Measurements from ENCODE around the gene SH3RF2. TPM values are rescaled to one million over a fixed set of nuclear protein-coding genes. Genes with fewer than 3 reads are reported as not detected.

The SH3RF2 gene
- total and polyA plus RNA-seq, 2 experiments from 2014 or later, result 35.1 to 35.4 TPM

DNA sequence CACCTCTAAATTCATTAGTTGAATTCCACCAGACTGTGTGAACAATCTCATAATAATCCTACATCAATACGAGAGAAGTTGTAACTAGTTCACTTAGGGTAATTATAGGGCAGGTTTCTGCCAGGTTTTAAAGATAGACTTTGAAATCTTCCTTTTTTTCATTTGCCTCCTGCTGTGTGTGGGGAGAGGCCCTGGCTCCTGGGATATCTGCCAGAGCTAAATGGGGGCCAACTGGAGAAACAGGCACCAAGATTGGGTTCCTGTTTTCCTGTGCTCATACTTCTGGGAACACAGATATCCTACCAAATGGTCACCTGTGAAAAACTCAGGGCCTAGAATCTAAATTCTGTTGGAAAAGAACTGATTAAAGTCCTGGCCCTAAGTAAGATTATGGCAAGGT is 42.3 kb downstream of the SH3RF2 start:
- H3K27me3 ChIP-seq, result no peaks in the 10 kb centered on the region
- no peaks in the 10 kb centered on the region for H4K20me1 ChIP-seq (ENCODE audit: insufficient read depth, poor library complexity, severe bottlenecking)
- no peaks in the 10 kb centered on the region for H3K9me3 ChIP-seq (ENCODE audit: low read depth)
- DNase-seq (ENCODE audit: low spot score), result no peak
- H3K4me2 ChIP-seq, result peak overlapping the region; percentile 47
- no peak for TF ChIP-seq EZH2phosphoT487 (IDR thresholded peaks at IDR 0.05; ENCODE audit: low read depth, severe bottlenecking, unreplicated experiment)
- H3K9me2 ChIP-seq (replicated peaks; ENCODE audit: insufficient read depth), result no peaks in the 10 kb centered on the region
- no peaks in the 10 kb centered on the region for H3K36me3 ChIP-seq (replicated peaks; ENCODE audit: insufficient read depth, low read depth)
- H3K79me2 ChIP-seq, result peaks cover 5% of the 10 kb centered on the region
- H3K4me1 ChIP-seq (ENCODE audit: insufficient read depth), result peaks cover 74% of the 10 kb centered on the region
- WGBS (ENCODE audit: low lambda C conversion rate, missing lambda C conversion rate), result 21% methylated on average over 1 of the region's 1 CpG
- no peak overlapping the region for H3K4me3 ChIP-seq
- H2AFZ ChIP-seq, result no peak overlapping the region
- peak overlapping the region; percentile 81 for H3K27ac ChIP-seq

DNA sequence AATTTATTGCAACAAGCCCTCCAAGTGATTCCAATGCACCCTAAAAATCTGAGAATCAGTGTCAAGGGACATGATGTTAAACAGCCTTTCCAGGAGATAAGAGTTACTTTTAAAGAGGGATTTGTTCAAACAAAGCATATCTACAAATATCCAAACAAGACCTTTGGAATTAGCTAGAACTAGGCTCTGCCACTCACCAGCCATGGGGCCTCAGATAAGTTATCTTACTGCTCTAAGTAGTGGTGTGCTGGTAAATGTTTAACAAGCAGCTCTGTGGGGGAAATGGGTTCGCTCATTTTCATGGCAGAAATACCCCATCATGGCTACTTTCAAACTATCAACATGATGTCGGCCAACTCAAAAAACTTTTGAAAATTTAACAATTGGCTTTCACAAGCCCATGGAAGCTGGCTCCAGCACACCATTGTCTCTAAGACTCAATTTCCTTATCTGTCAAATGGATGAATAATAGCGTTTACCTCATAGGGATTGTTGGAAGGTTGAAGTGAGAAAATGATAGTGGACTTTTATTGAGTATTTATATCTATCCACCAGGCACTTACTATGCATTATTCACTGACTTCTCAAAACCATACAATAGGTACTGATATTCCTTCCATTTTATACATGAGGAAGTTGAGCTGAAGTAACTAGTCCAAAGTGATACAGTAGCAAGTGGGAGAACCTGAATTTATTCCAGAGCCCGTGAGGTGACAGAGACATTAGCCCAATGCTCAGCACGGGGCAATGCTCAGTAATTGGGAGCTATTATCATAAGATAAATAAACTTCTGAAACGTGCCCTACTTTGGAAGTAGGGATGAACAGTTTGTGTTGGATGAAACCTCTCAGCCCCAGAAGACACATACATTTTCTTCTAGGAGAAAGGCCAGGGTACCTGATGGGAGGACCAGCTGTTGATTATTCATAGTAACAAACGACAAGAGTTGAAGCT is 43.2 kb downstream of the SH3RF2 start:
- Histone ChIP-seq H3K9me2 (replicated peaks; ENCODE audit: insufficient read depth) (no peaks in the 10 kb centered on the region), H3K4me3 (no peak overlapping the region), H2AFZ (no peak overlapping the region), H3K27me3 (no peaks in the 10 kb centered on the region), H3K4me1 (ENCODE audit: insufficient read depth) (peaks cover 77% of the 10 kb centered on the region), H3K9me3 (ENCODE audit: low read depth) (no peaks in the 10 kb centered on the region), H3K79me2 (peaks cover 4% of the 10 kb centered on the region), H3K27ac (peak overlapping the region; percentile 89), H3K36me3 (replicated peaks; ENCODE audit: insufficient read depth, low read depth) (no peaks in the 10 kb centered on the region), H3K4me2 (peak overlapping the region; percentile 60), H4K20me1 (ENCODE audit: insufficient read depth, poor library complexity, severe bottlenecking) (no peaks in the 10 kb centered on the region)
- peak; percentile 67 for DNase-seq (ENCODE audit: low spot score)
- WGBS (ENCODE audit: low lambda C conversion rate, missing lambda C conversion rate), result 15% methylated on average over 7 of the region's 7 CpGs
- TF ChIP-seq EZH2phosphoT487 (IDR thresholded peaks at IDR 0.05; ENCODE audit: low read depth, severe bottlenecking, unreplicated experiment) (no peak), EZH2 (IDR thresholded peaks at IDR 0.05; ENCODE audit: borderline replicate concordance) (no peak)
- TF ChIP-seq, protein P1, sequence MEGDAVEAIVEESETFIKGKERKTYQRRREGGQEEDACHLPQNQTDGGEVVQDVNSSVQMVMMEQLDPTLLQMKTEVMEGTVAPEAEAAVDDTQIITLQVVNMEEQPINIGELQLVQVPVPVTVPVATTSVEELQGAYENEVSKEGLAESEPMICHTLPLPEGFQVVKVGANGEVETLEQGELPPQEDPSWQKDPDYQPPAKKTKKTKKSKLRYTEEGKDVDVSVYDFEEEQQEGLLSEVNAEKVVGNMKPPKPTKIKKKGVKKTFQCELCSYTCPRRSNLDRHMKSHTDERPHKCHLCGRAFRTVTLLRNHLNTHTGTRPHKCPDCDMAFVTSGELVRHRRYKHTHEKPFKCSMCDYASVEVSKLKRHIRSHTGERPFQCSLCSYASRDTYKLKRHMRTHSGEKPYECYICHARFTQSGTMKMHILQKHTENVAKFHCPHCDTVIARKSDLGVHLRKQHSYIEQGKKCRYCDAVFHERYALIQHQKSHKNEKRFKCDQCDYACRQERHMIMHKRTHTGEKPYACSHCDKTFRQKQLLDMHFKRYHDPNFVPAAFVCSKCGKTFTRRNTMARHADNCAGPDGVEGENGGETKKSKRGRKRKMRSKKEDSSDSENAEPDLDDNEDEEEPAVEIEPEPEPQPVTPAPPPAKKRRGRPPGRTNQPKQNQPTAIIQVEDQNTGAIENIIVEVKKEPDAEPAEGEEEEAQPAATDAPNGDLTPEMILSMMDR (IDR thresholded peaks at IDR 0.05; ENCODE audit: poor library complexity), result no peak

DNA sequence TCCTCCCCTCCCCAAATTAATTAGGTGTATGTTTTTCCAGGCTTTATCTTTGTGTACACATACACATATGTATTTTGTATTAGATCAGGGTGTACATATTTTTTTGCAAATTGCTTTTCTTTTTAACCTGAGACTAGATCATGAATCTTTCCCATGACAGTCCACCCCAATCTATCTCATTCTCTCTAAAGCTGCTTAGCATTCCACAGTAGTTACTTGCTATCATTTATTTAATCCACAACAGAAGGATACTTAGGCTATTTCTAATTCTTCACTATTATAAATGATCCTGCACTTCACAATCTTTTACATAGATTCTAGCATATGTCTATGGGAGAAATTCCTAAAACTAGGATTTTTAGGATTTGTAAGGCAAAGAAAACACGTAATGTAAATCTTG is 43.9 kb downstream of the SH3RF2 start:
- WGBS (ENCODE audit: low lambda C conversion rate, missing lambda C conversion rate), result 84% methylated on average over 1 of the region's 1 CpG
- no peak overlapping the region for H2AFZ ChIP-seq
- H3K9me3 ChIP-seq (ENCODE audit: low read depth), result no peaks in the 10 kb centered on the region
- peaks cover 11% of the 10 kb centered on the region for H3K79me2 ChIP-seq
- TF ChIP-seq EZH2phosphoT487 (IDR thresholded peaks at IDR 0.05; ENCODE audit: low read depth, severe bottlenecking, unreplicated experiment) (no peak), EZH2 (IDR thresholded peaks at IDR 0.05; ENCODE audit: borderline replicate concordance) (no peak)
- TF ChIP-seq, protein P1 (IDR thresholded peaks at IDR 0.05; ENCODE audit: poor library complexity), result no peak
- peak overlapping the region; percentile 89 for H3K27ac ChIP-seq
- no peaks in the 10 kb centered on the region for H3K36me3 ChIP-seq (replicated peaks; ENCODE audit: insufficient read depth, low read depth)
- no peak for DNase-seq (ENCODE audit: low spot score)
- H4K20me1 ChIP-seq (ENCODE audit: insufficient read depth, poor library complexity, severe bottlenecking), result no peaks in the 10 kb centered on the region
- H3K4me1 ChIP-seq (ENCODE audit: insufficient read depth), result peaks cover 70% of the 10 kb centered on the region
- H3K4me2 ChIP-seq, result peak overlapping the region; percentile 60
- H3K9me2 ChIP-seq (replicated peaks; ENCODE audit: insufficient read depth), result no peaks in the 10 kb centered on the region
- no peak overlapping the region for H3K4me3 ChIP-seq
- H3K27me3 ChIP-seq, result no peaks in the 10 kb centered on the region

DNA sequence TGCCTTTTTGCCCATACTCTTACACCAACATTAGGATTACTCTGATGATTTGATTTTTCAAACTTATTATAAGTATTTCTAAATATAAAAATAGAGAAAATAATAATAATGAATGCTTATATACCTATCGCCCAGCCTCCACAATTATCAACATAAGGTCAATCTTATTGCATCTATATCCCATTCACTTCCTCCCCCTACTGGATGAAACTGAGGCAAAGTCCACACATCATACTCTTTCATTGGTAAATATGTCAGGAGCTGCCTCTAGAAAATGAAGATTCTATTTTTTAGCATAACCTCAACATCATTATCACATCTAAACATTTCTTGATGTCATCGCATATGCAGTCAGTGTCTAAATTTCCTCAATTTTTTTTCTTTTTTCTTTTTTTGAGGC is 44.3 kb downstream of the SH3RF2 start:
- Histone ChIP-seq H3K9me3 (ENCODE audit: low read depth) (no peaks in the 10 kb centered on the region), H2AFZ (no peak overlapping the region), H3K79me2 (peaks cover 14% of the 10 kb centered on the region), H3K4me1 (ENCODE audit: insufficient read depth) (peaks cover 68% of the 10 kb centered on the region), H3K27ac (peak overlapping the region; percentile 89), H3K4me2 (peak overlapping the region; percentile 60), H3K27me3 (no peaks in the 10 kb centered on the region), H3K9me2 (replicated peaks; ENCODE audit: insufficient read depth) (no peaks in the 10 kb centered on the region), H3K36me3 (replicated peaks; ENCODE audit: insufficient read depth, low read depth) (no peaks in the 10 kb centered on the region), H3K4me3 (no peak overlapping the region), H4K20me1 (ENCODE audit: insufficient read depth, poor library complexity, severe bottlenecking) (no peaks in the 10 kb centered on the region)
- DNase-seq (ENCODE audit: low spot score), result no peak
- 94% methylated on average over 2 of the region's 2 CpGs for WGBS (ENCODE audit: low lambda C conversion rate, missing lambda C conversion rate)
- TF ChIP-seq EZH2phosphoT487 (IDR thresholded peaks at IDR 0.05; ENCODE audit: low read depth, severe bottlenecking, unreplicated experiment), result no peak
- TF ChIP-seq, protein P1 (IDR thresholded peaks at IDR 0.05; ENCODE audit: poor library complexity), result peak; percentile 17
- TF ChIP-seq EZH2 (IDR thresholded peaks at IDR 0.05; ENCODE audit: borderline replicate concordance), result no peak
